GM18868 (cell line): ENCODE measurements around the gene ZNF611.
"Not testable (repeated sequence)": the region's sequence is repeated elsewhere in the genome, so short reads cannot be mapped to it uniquely, and the experiment has no call there.

Experiments
- ATAC-seq: cut with Tn5 transposase; IDR thresholded peaks from one replicate; pipeline ENCODE4 v1.9.1; 2021; ENCODE audit warnings: mild to moderate bottlenecking, moderate library complexity; ENCODE audit not compliant: unreplicated experiment

Gene ZNF611

DNA sequence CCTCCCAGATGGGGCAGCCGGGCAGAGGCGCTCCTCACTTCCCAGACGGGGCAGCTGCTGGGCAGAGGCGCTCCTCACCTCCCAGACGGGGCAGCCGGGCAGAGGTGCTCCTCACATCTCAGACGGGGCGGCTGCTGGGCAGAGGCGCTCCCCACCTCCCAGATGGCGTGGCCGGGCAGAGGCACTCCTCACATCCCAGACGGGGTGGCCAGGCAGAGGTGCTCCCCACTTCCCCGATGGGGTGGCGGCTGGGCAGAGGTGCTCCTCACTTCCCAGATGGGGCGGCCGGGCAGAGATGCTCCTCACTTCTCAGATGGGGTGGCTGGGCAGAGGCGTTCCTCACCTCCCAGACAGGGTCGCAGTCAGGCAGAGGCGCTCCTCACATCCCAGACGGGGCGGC lies 14.3 kb downstream of the ZNF611 start:
- ATAC-seq: not testable (repeated sequence)

DNA sequence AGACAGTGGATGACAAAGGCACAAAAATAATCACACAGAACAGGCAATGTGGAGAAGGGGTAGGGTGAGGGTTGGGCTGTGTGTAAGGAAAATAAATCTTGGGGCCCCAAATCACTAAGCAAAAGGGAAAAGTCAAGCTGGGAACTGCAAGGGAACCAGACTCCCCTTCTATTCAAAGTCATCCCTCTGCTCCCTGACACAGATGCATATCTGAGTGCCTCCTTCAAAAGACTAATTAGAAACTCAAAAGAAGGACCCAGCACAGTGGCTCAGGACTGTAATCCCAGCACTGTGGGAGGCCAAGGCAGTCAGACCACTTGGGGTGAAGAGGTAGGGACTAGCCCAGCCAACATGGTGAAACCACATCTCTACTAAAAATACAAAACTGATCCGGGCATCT lies 18.3 kb downstream of the ZNF611 start:
- no peak for ATAC-seq

DNA sequence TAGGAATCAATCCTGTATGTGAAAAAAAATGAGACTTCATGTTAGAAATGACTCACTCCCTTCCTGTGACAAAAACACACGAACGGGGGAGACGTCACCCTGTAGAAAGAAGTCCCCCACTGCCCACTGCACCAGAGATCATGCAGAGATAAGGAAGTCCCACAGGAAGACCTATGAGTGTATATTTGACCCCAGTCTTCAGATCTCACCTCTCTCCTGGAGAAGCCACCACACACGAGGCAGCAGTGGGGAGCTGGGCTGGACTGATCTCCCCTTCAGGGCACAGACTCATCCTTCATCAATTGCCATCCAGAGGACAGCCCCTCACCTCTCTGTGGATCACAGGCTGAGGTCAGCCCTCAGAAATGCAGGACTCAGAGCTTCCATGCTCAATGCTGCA lies 18.9 kb downstream of the ZNF611 start:
- not testable (repeated sequence) for ATAC-seq

DNA sequence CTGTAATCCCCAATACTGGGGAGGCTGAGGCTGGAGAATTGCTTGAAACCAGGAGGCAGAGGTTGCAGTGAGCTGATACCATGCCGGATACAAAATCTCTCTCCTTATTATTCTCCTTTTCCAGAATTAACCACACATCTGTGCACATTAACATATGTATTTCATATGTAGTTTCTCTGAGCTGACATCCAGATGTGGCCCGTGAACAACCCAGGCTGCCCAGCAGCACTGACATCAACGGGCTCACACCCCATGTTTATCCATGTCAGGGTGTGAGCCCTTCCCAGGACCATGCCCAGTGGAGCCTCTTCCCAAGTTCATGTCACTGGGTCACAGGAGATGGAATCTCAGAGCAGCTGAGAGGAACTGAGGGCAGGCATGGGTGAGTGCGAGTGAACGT lies 19.5 kb downstream of the ZNF611 start:
- not testable (repeated sequence) for ATAC-seq

DNA sequence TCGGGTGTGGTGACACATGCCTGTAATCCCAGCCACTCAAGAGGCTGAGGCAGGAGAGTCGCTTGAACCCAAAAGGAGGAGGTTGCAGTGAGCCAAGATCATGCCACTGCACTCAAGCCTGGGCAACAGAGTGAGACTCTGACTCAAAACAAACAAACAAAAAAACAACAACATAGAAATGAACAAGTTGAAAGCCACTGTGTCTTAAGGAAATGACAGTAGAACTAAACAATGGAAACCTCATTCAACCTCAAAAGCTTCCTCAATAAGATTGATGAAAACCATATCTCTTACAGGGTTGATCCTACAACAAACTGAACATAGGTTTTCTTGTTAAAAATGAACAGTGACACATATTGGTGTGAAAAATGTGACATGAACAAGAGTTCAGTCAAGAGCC lies 21.8 kb downstream of the ZNF611 start:
- ATAC-seq: not testable (repeated sequence)

DNA sequence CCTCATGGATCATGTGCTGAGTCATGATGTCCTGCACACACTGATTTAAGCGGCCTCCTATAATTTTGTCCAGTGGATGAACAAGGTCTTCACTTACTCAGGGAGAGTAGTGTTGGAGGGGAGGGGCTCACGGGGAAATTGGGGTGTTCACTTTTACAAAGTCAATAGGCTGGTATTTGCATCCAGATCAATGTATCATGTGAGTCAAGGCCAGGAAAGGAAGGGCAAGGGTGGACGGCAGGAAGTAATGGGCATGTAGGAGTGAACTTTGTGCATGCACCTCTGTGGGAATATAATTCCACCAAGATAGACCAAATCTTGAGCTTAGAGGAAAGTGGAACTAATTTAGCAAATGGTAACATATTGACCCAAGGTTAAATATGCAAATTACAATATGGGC lies 23.2 kb downstream of the ZNF611 start:
- ATAC-seq: not testable (repeated sequence)

DNA sequence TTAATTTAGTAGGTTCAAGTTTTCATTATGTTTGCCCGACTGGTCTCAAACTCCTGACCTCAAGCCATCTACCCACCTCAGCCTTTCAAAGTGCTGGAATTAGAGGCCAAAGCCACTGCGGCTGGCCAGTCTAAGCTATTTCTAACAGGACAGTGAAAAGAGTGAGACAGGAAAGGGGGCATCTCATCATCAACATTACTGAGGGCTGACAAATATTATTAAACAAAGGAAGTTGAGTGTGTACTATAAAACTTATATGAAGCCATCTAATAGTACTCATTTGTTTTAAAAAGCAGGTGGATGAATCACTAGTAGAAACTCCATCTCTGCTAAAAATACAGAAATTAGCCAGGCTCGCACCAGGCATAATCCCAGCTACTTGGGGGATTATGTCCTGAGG lies 24.3 kb downstream of the ZNF611 start:
- ATAC-seq: no peak

DNA sequence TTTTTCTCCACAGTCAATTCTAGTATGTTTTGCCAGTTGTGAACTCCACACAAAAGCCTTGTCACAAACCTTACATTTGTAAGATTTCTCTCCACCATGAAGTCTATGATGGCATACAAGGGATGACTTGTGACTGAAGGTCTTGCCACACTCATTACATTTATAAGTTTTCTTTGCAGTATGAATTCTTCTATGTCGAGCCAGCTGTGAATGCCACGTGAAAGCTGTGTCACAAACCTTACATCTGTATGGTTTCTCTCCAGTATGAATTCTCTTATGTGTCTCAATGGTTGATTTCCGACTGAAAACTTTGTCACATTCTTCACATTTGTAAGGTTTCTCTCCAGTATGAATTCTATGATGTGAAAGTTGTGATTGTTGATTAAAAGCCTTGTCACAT lies 29.2 kb downstream of the ZNF611 start:
- not testable (repeated sequence) for ATAC-seq

DNA sequence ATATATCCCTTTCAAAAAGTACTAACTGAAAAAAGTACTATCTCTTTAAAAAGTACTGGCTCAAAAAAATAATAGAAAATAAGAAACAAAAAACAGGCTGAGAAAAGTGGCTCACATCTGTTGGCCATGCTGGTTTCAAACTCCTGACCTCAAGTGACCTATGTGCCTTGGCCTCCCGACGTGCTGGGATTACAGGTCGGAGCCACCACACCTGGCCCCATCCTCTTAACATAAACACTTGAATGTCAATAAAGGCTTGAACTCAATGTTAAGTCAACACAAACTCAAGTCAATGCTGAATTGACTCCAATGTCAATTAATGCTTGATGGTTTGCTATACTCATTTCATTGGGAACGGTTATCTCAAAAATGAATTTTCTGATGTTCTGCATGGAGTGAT lies 30.9 kb downstream of the ZNF611 start:
- no peak for ATAC-seq

DNA sequence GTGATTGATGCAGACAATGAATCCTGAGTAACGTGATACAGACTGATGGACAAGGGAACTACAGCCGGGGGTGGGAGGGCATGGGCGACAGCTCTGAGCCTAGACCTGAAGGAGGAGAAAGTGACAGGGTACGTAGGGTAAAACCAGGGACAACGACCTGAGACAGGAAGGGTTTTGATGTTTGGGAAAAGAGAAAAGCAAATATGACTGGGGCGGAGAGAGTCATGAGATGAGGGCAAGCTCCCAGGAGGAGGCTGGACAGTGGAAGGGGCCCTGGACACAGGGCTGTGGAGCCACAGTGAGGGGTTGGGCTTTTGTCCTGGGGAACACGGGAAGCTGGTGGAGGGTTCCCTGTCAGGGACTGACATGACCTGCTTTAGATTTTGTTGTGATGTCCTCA lies 34.2 kb downstream of the ZNF611 start:
- ATAC-seq: no peak

DNA sequence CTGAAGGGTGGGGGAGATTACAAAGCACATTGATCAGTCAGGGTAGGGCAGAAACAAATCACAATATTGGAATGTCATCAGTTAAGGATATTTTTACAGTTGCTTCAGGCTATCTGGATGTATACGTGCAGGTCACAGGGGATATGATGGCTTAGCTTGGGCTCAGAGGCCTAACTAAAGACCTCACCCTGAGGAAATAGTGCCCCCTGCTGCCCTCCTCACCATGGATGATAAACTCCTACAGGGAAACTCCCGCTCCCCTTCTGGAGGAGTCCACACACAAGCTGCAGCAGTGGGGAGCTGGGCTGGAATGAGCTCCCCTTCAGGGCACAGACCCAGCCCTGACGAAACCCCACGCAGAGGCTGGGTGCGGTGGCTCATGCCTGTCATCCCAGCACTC lies 35.3 kb downstream of the ZNF611 start:
- ATAC-seq: not testable (repeated sequence)

DNA sequence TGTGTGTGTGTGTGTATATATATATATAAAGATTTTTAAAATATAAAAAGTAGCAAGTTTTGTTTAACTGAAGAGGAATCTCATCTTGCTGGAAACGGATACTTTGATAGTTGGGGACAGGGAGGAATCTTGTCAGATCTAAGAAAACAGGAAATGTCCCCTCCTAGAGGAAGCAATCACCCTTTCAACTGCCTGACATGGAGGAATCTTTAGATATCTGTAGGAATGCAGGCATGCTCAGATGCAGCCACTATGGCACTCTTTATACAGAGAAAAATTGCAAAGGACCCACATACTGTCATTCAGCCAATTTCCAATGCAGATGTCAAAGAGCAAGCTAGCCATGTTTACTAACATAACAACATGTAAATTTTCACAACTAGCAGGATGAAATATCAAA lies 38.8 kb downstream of the ZNF611 start:
- ATAC-seq: no peak

DNA sequence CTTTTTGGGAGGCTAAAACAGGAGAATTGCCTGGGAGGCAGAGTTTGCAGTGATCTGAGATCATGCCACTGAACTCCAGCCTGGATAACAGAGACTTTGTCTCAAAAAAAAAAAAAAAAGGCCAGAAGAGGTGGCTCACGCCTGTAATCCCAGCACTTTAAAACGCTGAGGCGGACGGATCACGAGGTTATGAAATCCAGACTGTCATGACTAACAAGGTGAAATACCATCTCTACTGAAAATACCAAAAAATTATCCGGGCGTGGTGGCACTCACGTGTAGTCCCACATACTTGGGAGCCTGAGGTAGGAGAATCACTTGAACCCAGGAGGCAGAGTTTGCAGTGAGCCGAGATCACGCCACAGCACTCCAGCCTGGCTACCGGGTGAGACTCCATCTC lies 39.9 kb downstream of the ZNF611 start:
- ATAC-seq: no peak

DNA sequence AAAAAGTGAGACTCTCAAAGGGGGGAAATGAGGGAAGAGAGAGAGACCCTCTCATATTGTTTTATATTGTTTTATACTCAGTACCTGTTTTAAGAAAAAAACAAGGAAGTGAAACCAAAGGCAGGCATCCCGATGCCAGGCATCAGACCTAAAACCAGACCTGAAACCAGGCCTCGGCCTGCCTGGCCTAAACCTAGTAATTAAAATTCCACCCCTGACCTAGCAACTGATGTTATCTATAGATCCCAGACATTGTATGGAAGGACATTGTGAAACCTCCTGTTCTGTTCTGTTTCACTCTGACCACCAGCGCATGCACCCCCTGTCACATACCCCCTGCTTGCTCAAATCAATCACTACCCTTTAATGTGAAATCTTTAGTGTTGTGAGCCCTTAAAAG lies 40.6 kb downstream of the ZNF611 start:
- not testable (repeated sequence) for ATAC-seq

DNA sequence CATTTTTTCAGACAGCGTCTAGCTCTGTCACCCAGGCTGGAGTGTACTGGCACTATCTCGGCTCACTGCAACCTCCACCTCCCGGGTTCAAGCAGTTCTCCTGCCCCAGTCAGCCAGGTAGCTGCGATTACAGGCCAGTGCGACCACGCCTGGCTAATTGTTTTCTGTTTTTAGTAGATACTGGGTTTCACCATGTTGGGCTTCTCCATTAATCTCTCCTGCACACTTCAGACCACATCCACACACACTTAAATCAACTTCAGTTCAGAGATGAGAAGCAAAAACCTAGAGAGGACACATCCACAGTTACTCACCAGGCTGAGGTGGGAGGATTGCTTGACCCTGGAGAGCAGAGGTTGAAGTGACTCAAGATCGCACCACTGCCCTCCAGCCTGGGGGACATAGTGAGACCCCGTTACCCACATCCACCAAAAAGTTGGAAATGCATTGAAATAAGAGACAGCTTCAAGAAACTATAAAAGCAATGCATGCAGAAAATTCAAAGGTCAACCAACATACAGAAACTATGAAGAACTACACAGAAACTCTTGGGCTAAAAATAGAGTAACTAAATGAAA lies 42.3 kb downstream of the ZNF611 start:
- no peak for ATAC-seq

DNA sequence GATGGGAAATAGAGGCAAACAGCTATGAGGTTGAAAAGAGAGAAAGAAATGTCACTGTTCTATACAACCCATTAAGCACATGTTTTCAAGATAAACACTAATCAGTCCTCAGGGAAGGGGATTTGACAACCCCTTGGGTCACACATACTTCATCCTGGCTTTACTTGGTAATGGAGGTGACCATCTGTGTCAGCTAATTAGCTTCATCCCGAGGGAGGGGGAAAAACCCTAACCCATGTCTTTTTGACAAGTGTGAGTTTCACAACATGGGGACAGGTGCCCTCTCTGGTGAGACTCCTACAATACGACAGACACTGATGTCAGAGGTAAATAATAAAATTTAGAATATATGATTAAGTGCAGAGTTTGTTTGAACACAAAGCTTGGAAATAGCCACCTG lies 43.1 kb downstream of the ZNF611 start:
- ATAC-seq: no peak

DNA sequence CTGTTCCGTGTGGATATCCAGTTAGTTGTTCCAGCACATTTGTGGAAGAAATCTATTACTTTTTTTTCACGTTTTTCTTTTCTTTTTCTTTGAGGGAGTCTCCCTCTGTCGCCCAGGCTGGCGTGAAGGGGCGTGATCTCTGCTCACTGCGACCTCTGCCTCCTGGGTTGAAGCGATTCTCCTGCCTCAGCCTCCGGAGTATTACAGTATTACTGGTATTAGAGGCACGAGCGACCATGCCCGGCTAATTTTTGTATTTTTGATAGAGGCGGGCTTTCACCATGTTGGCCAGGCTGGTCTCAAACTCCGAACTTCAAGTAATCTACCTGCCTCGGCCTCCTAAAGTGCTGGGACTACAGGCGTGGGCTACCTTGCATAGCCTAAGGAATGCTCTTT lies 43.6 kb downstream of the ZNF611 start:
- no peak for ATAC-seq

DNA sequence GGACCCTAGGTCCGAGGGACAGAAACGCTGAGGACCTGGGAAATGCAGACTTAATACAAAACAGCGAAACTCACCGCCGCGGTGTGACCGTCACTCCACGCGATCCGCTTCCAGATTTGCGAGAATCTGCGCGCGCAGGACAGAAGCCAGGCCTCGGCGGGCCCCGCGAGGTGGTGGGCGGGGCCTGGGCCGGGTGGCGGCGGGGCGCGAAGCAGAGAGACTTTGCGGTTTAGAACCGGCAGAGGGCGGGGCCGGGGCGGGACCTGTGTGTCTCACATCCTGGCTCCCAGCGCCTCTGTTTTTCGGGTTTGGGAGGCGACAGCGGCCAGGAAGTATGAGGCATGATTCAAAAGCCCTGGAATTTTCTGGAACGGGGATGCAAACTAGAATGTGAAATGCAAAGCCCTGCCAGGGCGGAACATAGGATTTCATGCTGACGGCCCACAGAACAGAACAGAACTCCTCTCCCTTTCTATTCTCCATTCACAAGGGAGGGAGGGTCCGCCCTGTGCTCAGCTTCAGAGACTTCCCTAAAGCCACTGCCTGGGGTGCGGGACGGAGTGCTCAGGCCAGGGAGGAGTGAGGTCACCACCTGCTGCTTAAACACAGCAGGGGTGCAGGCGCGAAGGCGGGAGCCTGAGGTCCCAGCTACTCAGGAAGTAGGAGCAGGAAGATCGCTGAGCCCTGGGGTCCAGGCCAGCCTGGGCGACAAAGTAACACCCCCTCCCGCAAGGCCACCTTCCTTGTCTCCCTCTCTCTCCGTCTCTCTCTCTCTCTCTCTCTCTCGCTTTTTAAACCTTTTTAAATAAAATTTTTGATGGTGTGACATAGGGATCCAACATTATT lies 44.3 kb downstream of the ZNF611 start:
- peak; percentile 86 for ATAC-seq

DNA sequence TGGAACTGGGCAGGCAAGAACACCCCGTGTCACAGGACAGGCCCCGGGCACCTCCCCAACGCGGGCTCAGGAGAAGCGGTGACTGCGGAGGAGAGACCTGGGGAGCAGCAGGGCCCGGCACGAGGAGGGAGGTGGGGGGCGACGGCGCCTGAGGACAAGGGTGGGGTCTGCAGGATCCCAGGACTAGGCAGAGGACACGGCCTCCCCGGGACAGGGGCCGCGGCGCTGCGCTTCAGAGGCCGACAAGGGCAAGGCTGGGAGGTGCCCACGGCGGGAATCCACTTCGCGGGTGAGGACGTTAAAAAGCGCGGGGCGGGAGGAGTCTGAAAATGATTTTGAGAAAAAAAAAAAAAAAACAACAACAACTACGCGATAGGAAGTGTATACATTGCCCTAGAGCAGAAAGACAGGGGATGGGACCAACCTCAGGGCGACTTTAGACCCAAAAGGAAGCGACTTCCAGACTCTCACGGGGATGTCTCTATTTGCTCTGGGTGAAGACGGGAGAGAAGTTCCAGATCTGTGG lies 44.9 kb downstream of the ZNF611 start:
- peak; percentile 31 for ATAC-seq

DNA sequence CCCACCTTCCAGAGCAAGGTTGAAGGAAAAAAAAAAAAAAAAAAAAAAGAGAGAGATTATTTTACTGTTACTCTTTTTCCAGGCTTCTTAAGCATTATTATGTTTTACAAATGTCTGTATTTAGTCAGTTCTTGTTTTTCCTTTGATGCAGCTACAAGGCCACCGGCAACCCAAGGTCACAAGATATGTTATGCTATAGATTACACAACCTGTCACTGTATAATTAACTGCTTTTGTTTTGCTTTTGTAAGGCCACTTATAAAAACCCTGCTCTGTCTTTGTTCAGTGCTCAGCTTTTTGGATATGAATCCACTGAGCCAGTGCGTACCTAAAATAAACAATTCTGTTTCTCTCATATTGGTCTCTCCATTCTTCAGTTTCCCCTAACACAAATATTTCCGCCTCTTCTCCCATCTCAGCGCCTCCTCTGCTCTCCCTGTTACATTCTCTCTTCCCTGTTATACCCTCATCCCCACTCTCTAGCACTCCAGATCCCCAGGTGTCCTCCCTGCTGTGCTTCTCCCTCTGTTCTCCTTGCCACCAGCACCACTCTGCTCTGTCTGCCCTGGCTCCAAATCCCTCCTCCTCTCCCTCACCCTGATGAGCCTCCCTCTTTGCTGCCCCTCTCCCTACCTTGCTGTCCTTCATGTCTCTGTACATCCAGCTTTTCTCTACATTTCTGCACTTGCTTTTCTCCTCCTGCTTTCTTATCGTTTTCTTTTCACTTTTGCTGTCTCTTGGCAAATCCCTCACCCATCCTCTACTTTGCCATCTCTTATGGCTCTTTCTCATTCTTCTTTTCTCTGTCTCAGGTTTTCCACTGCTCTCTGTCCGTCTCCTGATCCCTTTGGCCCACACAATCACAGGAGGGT lies 45.7 kb downstream of the ZNF611 start:
- not testable (repeated sequence) for ATAC-seq

DNA sequence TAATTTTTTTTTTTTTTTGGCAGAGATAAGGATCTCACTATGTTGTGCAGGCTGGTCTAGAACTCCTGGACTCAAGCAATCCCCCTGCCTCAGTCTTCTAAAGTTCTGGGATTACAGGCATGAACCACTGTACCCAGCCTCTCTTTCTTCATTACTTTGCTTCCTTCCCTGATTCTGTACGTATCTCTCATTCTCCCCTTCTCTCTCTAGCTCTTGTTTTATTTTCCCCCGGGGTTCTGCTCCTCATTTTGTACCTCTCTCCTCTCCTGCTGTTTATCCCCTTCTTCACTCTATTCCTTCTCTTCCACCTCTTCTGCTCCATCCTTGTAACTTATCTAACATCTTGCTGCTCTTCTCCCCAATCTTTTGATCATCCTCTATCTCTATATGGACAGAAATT lies 46.5 kb downstream of the ZNF611 start:
- no peak for ATAC-seq
